Caki2 (cell line): ENCODE measurements around the gene A4GALT. TPM values are rescaled to one million over a fixed set of nuclear protein-coding genes. Genes with fewer than 3 reads are reported as not detected.

Experiments used
- DNase-seq: peaks from one replicate; pipeline ENCODE4 v3.0.0-alpha.2; 2015; ENCODE audit warnings: low read depth
- in situ Hi-C: cut with HindIII; loops from 2 replicates; pipeline ENCODE4 v1.10.0; 2016; ENCODE audit warnings: low sequenced_read_pairs, low pct_unique_long_range_greater_than_20kb, mixed read lengths
- total RNA-seq: library from RNA; depleted of rRNA; stranded (reverse); fragments of >200 nt; shearing (Covaris generic); gene quantifications from 2 replicates; pipeline ENCODE4 v1.2.3, GENCODE V29; 2014; ENCODE audit warnings: low replicate concordance

A4GALT gene
- total RNA-seq, 1 experiment from 2014 or later: 8.3 TPM

DNA sequence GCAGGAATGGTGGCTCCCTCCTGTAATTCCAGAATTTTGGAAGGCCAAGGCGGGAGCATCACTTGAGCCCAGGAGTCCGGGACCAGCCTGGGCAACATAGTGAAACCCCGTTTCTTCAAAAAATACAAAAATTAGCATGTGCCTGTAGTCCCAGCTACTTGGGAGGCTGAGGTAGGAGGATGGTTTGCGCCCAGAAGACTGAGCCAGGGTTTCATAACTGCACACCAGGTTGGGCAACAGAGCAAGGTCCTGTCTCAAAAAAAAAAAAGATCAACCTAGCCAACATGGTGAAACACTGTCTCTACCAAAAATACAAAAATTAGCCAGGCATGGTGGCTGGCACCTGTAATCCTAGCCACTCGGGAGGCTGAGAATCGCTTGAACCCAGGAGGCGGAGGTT is 6.4 kb downstream of the A4GALT start:
- no peak for DNase-seq
- in situ Hi-C loops: no loop called here

GRCh38 chr22:42711895-42712837 is 8.5 kb downstream of the A4GALT start:
- in situ Hi-C loops: no loop called here
- no peak for DNase-seq

DNA sequence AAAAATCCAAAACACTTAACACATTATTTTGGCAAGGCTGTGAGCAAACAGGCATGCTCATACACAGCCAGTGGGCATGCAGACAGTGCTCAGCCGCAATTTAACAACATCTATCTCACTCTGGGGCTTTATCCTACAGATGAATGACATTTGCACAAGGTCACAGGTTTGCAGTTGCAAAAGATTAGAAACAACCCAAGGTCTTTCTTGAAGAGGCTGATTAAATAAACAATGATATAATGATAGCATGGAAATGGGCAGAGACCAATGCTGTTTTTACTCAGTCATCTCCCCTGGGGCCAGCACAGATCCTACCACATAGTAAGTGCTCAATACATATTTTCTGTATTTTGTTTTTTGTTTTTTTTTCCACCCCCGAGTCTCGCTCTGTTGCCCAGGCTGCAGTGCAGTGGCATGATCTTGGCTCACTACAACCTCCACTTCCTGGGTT is 9.4 kb downstream of the A4GALT start:
- in situ Hi-C loops: no loop called here
- peak; percentile 54 for DNase-seq

DNA sequence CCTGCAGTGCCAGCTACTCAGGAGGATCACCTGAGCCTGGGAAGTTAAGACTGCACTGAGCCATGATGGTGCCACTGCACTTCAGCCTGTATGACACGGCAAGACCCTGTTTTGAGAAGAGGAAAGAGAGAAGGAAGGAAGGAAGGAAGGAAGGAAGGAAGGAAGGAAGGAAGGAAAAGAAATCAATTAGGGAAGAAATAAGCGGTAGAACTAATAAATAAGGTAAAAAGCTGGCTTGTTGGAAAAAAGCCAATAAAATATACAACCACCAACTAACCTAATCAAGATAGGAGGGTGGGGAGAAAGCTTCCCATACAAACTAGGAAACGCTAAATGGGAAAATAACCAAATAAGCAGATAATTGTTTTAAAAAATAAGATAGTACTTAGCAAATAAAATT is 12.3 kb downstream of the A4GALT start:
- no peak for DNase-seq
- in situ Hi-C loops: no loop called here

DNA sequence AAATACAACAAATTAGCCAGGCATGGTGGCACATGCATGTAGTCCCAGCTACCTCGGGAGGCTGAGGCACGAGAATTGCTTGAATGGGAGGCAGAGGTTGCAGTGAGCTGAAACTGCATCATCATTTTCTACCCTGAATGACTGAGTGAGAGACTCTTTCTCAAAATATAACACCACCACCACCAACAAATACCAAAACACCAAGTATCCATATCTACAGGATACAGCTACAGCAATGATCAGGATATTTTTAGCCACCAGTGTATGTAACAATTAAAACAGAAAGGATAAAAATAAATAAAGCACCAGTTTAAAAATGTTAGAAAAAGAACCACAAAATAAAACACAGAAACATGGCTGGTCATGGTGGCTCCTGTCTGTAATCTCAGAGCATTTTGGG is 13.2 kb downstream of the A4GALT start:
- in situ Hi-C loops: no loop called here
- no peak for DNase-seq

GRCh38 chr22:42704896-42705295 is 15.8 kb downstream of the A4GALT start:
- in situ Hi-C loops: no loop called here
- DNase-seq: no peak

GRCh38 chr22:42702675-42703074 is 18.0 kb downstream of the A4GALT start:
- in situ Hi-C loops: no loop called here
- DNase-seq: no peak

- no peak for DNase-seq
- in situ Hi-C loops: no loop called here
These were observed 19.0 kb downstream of the A4GALT start for GRCh38 chr22:42701694-42702093.

GRCh38 chr22:42700901-42701300 is 19.8 kb downstream of the A4GALT start:
- in situ Hi-C loops: no loop called here
- no peak for DNase-seq

DNA sequence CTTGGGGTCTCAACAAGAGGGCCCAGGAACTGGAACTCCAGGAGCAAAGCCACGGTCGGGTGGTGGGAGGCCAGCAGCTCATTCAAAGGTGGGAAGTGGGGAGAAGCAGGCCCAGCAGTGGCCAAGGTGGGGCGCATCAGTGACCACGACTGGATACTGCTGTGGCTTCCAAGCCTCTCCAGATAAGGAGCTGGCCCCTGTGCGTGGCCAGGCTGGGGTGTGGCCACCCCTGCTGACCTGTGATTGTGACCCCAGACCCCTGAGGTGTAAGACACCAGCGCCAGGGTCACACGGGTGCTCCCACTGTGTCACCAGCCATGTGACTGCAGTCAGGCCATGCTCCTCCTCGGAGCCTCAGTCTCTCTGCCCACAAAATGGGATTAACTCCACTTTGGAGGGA is 20.3 kb downstream of the A4GALT start:
- DNase-seq: no peak
- in situ Hi-C loops: no loop called here

DNA sequence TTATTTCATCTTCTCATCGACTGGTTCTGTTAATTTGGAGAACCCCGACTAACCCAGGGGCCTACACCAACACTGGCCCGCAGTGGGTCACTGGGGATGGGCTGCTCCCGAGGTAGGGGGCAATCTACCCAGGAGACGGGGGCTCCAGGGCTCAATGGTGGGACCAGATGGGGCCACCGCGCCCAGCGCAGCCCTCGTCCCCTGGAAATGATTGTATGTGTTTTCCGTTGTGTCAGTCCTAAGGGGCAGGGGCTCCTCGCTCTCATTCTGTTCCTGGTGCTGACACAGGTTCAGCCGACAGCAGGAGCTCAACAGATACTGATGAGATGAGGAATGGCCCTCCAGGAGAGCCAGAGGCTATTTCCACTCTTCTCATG is 20.7 kb downstream of the A4GALT start:
- in situ Hi-C loops: no loop called here
- DNase-seq: no peak

DNA sequence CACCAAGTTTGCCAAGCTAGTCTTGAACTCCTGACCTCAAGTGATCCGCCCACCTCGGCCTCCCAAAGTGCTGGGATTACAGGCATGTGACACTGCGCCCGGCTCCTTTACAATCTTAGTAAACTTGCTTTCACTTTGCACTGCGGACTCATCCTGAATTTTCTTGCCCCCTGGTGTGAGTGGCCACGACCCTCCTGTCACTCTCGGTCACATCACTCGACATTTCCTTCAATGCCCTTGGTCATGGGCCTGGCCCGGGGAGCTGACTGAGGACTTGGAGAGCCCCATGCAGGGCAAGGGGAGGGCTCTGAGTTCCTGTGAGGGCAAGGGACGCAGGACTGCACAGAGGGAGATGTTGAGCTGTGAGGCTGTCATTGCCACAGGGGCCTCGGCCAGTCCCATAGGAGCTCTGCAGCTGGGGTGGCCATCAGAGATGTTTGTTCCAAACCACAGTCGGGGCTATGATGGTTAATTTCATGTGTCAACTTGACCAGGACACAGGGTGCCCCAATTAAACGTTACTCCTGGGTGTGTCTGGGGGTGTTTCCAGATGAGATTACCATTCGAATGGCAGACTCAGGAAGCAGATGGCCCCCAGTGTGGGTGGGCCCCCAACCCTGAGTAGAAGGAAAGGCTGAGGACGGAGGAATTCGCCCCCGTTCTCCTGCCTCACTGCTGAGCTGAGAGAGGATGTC is 21.2 kb downstream of the A4GALT start:
- in situ Hi-C loops: no loop called here
- no peak for DNase-seq

- in situ Hi-C loops: no loop called here
- DNase-seq: peak; percentile 63
These were observed 23.1 kb downstream of the A4GALT start for GRCh38 chr22:42697542-42698013.

DNA sequence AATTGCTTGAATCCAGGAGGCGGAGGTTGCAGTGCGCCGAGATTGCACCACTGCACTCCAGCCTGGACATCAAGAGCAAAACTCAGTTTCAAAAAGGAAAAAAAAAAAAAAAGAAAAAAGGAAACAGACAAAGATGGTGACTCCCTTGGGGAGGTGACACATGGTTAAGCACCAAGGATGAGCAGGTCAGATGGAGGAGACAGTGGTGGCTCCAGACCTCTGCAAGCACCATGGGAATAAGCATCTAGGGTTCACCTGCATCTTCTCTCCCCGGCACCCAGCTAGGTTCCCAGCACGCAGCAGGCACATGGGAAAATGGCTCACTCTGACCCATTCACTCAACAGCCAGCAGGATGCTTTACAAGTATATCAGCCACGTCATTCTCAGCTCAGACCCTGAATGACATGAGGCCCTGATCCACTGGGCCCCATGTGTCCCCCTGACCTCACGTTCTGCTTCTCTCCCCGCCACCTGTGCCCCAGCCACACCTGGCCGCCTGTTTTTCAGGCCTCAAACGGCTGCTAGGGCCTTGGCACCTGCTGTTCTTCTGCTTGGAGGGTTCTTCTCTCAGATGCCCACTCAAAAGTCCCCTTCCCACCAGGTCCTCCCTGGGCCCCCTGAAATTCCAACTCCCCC is 24.2 kb downstream of the A4GALT start:
- in situ Hi-C loops: no loop called here
- DNase-seq: no peak

GRCh38 chr22:42695294-42695693 is 25.4 kb downstream of the A4GALT start:
- in situ Hi-C loops: no loop called here
- DNase-seq: no peak

- in situ Hi-C loops: no loop called here
- no peak for DNase-seq
These were observed 26.6 kb downstream of the A4GALT start for GRCh38 chr22:42693763-42694683.

GRCh38 chr22:42693055-42693762 is 27.5 kb downstream of the A4GALT start:
- in situ Hi-C loops: no loop called here
- no peak for DNase-seq
